Measurements from ENCODE around the gene TNS1. TPM values are rescaled to one million over a fixed set of nuclear protein-coding genes. Genes with fewer than 3 reads are reported as not detected.

The TNS1 gene
- total and polyA plus RNA-seq, 4 donors: 46.9 to 64.5 (median 58.1) TPM

GRCh38 chr2:217804791-217805667, 197.8 kb downstream of the TNS1 start:
- Histone ChIP-seq H3K9me3 (ENCODE audit: control insufficient read depth, insufficient read depth, low read length) (no peaks in the 10 kb centered on the region), H3K27ac (ENCODE audit: low read depth, low read length) (peak overlapping the region; percentile 5)
- 33% methylated on average over 4 of the region's 9 CpGs for WGBS (ENCODE audit: insufficient coverage)

GRCh38 chr2:217804338-217804737, 198.5 kb downstream of the TNS1 start:
- WGBS (ENCODE audit: insufficient coverage): 69% methylated on average over 12 of the region's 12 CpGs
- Histone ChIP-seq H3K27ac (ENCODE audit: low read depth, low read length) (no peak overlapping the region), H3K4me3 (ENCODE audit: low read depth, low read length) (no peak overlapping the region), H3K27me3 (ENCODE audit: control insufficient read depth, insufficient read depth, low read length) (no peaks in the 10 kb centered on the region), H3K36me3 (ENCODE audit: control insufficient read depth, insufficient read depth, low read length) (peaks cover 76% of the 10 kb centered on the region), H3K4me1 (ENCODE audit: control insufficient read depth, insufficient read depth, low read length) (peaks cover 27% of the 10 kb centered on the region), H3K9me3 (ENCODE audit: control insufficient read depth, insufficient read depth, low read length) (no peaks in the 10 kb centered on the region)
- DNase-seq (ENCODE audit: low read depth in 4 of 6, low spot score in 6 of 6): no peak

More at GRCh38 chr2:217804791-217805667, 197.8 kb downstream of the TNS1 start:
- H3K4me3 ChIP-seq (ENCODE audit: low read depth, low read length): no peak overlapping the region
- DNase-seq (ENCODE audit: low read depth in 4 of 6, low spot score in 6 of 6): peak in 3 of 6 donors; percentile 26 to 45 (median 38)
- H3K4me1 ChIP-seq (ENCODE audit: control insufficient read depth, insufficient read depth, low read length): peaks cover 27% of the 10 kb centered on the region
- H3K36me3 ChIP-seq (ENCODE audit: control insufficient read depth, insufficient read depth, low read length): peaks cover 83% of the 10 kb centered on the region
- no peaks in the 10 kb centered on the region for H3K27me3 ChIP-seq (ENCODE audit: control insufficient read depth, insufficient read depth, low read length)

GRCh38 chr2:217803653-217803960, 199.2 kb downstream of the TNS1 start:
- H3K9me3 ChIP-seq (ENCODE audit: control insufficient read depth, insufficient read depth, low read length): no peaks in the 10 kb centered on the region
- peaks cover 71% of the 10 kb centered on the region for H3K36me3 ChIP-seq (ENCODE audit: control insufficient read depth, insufficient read depth, low read length)
- 71% methylated on average over 1 of the region's 3 CpGs for WGBS (ENCODE audit: insufficient coverage)
- peaks cover 27% of the 10 kb centered on the region for H3K4me1 ChIP-seq (ENCODE audit: control insufficient read depth, insufficient read depth, low read length)
- no peaks in the 10 kb centered on the region for H3K27me3 ChIP-seq (ENCODE audit: control insufficient read depth, insufficient read depth, low read length)
- H3K4me3 ChIP-seq (ENCODE audit: low read depth, low read length): no peak overlapping the region
- DNase-seq (ENCODE audit: low read depth in 4 of 6, low spot score in 6 of 6): no peak
- H3K27ac ChIP-seq (ENCODE audit: low read depth, low read length): no peak overlapping the region

- peaks cover 65% of the 10 kb centered on the region for H3K36me3 ChIP-seq (ENCODE audit: control insufficient read depth, insufficient read depth, low read length)
- 88% methylated on average over 4 of the region's 7 CpGs for WGBS (ENCODE audit: insufficient coverage)
- no peak for DNase-seq (ENCODE audit: low read depth in 4 of 6, low spot score in 6 of 6)
- H3K27me3 ChIP-seq (ENCODE audit: control insufficient read depth, insufficient read depth, low read length): no peaks in the 10 kb centered on the region
- H3K9me3 ChIP-seq (ENCODE audit: control insufficient read depth, insufficient read depth, low read length): no peaks in the 10 kb centered on the region
- H3K27ac ChIP-seq (ENCODE audit: low read depth, low read length): no peak overlapping the region
- H3K4me1 ChIP-seq (ENCODE audit: control insufficient read depth, insufficient read depth, low read length): peaks cover 27% of the 10 kb centered on the region
- H3K4me3 ChIP-seq (ENCODE audit: low read depth, low read length): no peak overlapping the region
These were observed 199.7 kb downstream of the TNS1 start for GRCh38 chr2:217802876-217803652.

GRCh38 chr2:217802266-217802665, 200.5 kb downstream of the TNS1 start:
- H3K36me3 ChIP-seq (ENCODE audit: control insufficient read depth, insufficient read depth, low read length): peaks cover 57% of the 10 kb centered on the region
- DNase-seq (ENCODE audit: low read depth in 4 of 6, low spot score in 6 of 6): no peak

GRCh38 chr2:217801711-217802110, 201.1 kb downstream of the TNS1 start:
- no peak for DNase-seq (ENCODE audit: low read depth in 4 of 6, low spot score in 6 of 6)
- H3K27ac ChIP-seq (ENCODE audit: low read depth, low read length): no peak overlapping the region

More at GRCh38 chr2:217802266-217802665, 200.5 kb downstream of the TNS1 start:
- WGBS (ENCODE audit: insufficient coverage): 80% methylated on average over 4 of the region's 4 CpGs
- Histone ChIP-seq H3K4me1 (ENCODE audit: control insufficient read depth, insufficient read depth, low read length) (peaks cover 27% of the 10 kb centered on the region), H3K4me3 (ENCODE audit: low read depth, low read length) (no peak overlapping the region), H3K27ac (ENCODE audit: low read depth, low read length) (no peak overlapping the region), H3K27me3 (ENCODE audit: control insufficient read depth, insufficient read depth, low read length) (no peaks in the 10 kb centered on the region), H3K9me3 (ENCODE audit: control insufficient read depth, insufficient read depth, low read length) (no peaks in the 10 kb centered on the region)

GRCh38 chr2:217801115-217801531, 201.7 kb downstream of the TNS1 start:
- H3K27ac ChIP-seq (ENCODE audit: low read depth, low read length): no peak overlapping the region
- peaks cover 24% of the 10 kb centered on the region for H3K4me1 ChIP-seq (ENCODE audit: control insufficient read depth, insufficient read depth, low read length)

More at GRCh38 chr2:217801711-217802110, 201.1 kb downstream of the TNS1 start:
- H3K36me3 ChIP-seq (ENCODE audit: control insufficient read depth, insufficient read depth, low read length): peaks cover 56% of the 10 kb centered on the region
- no peaks in the 10 kb centered on the region for H3K27me3 ChIP-seq (ENCODE audit: control insufficient read depth, insufficient read depth, low read length)
- H3K9me3 ChIP-seq (ENCODE audit: control insufficient read depth, insufficient read depth, low read length): no peaks in the 10 kb centered on the region
- WGBS (ENCODE audit: insufficient coverage): 65% methylated on average over 4 of the region's 8 CpGs
- peaks cover 27% of the 10 kb centered on the region for H3K4me1 ChIP-seq (ENCODE audit: control insufficient read depth, insufficient read depth, low read length)
- no peak overlapping the region for H3K4me3 ChIP-seq (ENCODE audit: low read depth, low read length)

GRCh38 chr2:217800433-217801114, 202.2 kb downstream of the TNS1 start:
- H3K36me3 ChIP-seq (ENCODE audit: control insufficient read depth, insufficient read depth, low read length): peaks cover 45% of the 10 kb centered on the region
- H3K4me1 ChIP-seq (ENCODE audit: control insufficient read depth, insufficient read depth, low read length): peaks cover 20% of the 10 kb centered on the region
- WGBS (ENCODE audit: insufficient coverage): 87% methylated on average over 10 of the region's 10 CpGs
- H3K4me3 ChIP-seq (ENCODE audit: low read depth, low read length): no peak overlapping the region
- no peaks in the 10 kb centered on the region for H3K27me3 ChIP-seq (ENCODE audit: control insufficient read depth, insufficient read depth, low read length)
- DNase-seq (ENCODE audit: low read depth in 4 of 6, low spot score in 6 of 6): no peak
- H3K9me3 ChIP-seq (ENCODE audit: control insufficient read depth, insufficient read depth, low read length): no peaks in the 10 kb centered on the region
- H3K27ac ChIP-seq (ENCODE audit: low read depth, low read length): no peak overlapping the region

More at GRCh38 chr2:217801115-217801531, 201.7 kb downstream of the TNS1 start:
- no peaks in the 10 kb centered on the region for H3K9me3 ChIP-seq (ENCODE audit: control insufficient read depth, insufficient read depth, low read length)
- H3K36me3 ChIP-seq (ENCODE audit: control insufficient read depth, insufficient read depth, low read length): peaks cover 50% of the 10 kb centered on the region
- DNase-seq (ENCODE audit: low read depth in 4 of 6, low spot score in 6 of 6): peak in 1 of 6 donors; percentile 17
- H3K27me3 ChIP-seq (ENCODE audit: control insufficient read depth, insufficient read depth, low read length): no peaks in the 10 kb centered on the region
- 44% methylated on average over 11 of the region's 11 CpGs for WGBS (ENCODE audit: insufficient coverage)
- no peak overlapping the region for H3K4me3 ChIP-seq (ENCODE audit: low read depth, low read length)

Measured in spinal cord (tissue), 10 donors.